GM21717 (cell line): ENCODE results near the gene ERCC6L.
"Not testable (repeated sequence)": the region's sequence is repeated elsewhere in the genome, so short reads cannot be mapped to it uniquely, and the experiment has no call there.

ENCODE experiments used
- ATAC-seq: cut with Tn5 transposase; IDR thresholded peaks from one replicate; pipeline ENCODE4 v1.9.1; 2021; ENCODE audit warnings: mild to moderate bottlenecking, moderate library complexity; ENCODE audit not compliant: unreplicated experiment

Gene ERCC6L

DNA sequence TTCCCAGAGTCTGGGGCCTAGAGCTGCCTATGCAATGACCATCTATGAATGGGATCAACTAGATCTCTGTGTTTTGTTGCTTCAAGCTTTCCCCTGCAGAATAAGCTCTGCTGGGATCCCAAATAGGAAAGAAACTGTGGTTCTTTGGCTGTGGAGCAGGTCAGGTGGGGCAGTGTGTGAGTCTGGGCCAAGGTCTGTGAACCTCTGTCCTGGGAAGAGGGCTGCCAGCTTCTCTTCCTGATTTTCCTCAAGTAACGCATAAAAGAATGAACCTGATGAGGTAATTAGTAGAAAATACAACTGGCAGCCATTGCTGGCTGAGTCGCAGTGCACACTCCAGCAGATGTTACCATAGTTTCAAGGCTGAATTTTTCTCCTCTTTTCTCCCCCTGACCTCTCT, 61.8 kb downstream of the ERCC6L start:
- no peak for ATAC-seq

DNA sequence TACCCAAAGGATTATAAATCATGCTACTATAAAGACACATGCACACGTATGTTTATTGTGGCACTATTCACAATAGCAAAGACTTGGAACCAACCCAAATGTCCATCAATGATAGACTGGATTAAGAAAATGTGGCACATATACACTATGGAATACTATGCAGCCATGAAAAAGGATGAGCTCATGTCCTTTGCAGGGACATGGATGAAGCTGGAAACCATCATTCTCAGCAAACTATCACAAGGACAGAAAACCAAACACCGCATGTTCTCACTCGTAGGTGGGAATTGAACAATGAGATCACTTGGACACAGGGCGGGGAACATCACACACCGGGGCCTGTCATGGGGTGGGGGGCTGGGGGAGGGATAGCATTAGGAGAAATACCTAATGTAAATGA, 62.5 kb downstream of the ERCC6L start:
- ATAC-seq: not testable (repeated sequence)

DNA sequence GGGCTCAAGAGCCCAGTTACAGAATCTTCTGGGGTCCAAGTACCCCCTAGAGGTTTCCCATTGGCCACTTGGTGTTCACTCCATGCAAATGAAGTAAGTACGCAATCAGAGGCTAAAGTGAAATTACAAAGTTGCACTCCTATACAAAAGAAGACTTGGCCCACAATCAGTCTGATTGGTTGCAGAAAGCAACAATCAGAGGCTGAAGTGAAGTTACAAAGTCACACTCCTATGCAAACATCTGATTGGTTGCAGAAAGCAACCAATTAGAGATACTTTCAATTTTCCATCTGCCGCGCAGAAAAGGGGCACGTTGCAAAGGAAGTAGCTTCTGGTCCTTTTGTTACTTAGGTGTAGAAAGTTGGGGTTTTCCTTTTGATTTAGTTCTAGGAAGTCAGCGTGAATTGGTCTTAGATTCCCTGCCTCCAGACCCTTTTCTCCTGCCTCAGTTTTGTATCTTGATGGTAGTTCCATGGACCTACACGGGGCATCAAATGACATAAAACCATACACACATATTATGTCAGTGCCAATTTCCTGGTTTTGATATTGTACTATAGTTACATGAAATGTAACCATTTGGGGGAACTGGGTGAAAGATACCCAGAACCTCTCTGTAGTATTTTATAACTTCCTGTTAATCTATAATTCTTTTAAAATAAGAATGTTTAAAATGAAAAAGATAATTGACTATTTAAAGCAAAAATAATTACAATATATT, 69.7 kb downstream of the ERCC6L start:
- ATAC-seq: no peak

DNA sequence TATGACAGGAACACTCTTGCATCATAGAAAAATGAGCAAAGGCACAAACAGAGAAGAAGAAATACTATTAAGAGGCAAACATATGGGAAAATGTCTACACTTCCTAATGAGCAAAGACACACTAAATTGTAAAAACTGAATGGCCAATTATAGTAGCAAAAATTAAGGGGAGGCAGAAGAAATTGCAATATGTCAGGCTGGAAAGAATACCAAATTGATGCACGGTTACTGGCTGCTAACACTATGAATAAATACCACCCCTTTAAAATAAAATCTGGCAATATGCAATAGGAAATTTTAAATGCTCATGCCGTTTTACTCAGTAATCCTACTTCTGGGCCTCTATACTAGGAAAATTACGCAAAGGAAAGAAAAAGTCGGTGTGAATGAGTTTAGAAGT, 73.3 kb downstream of the ERCC6L start:
- ATAC-seq: no peak

DNA sequence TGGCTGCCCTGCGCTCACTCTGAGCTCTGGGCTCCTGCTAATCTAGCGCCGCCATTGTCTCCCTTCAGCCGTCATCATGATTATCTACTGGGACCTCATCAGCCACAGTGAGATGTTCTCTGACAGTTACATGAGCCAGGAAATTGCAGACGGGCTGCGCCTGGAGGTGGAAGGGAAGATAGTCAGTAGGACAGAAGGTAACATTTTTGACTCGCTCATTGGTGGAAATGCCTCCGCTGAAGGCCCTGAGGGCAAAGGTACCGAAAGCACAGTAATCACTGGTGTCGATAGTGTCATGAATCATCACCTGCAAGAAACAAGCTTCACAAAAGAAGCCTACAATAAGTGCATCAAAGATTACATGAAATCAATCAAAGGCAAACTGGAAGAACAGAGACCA, 79.1 kb downstream of the ERCC6L start:
- no peak for ATAC-seq

DNA sequence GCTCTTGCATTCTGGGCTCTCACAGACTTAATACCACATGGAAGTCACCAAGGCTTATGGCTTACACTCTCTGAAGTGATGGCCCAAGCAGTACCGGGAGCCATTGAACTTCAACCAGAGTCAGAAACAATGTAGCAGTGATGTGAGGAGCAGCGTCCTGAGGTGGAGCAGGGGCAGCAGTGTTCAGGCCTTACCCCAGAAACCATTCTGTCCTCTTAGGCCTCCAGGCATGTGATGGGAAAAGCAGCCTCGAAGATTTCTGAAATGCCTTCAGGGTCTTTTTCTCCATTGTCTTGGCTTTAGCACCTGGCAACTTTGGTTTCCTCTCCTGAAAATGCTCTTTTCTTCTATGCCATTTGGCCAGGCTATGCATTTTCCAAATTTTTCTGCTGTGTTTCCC, 80.1 kb downstream of the ERCC6L start:
- no peak for ATAC-seq
